Subcutaneous adipose tissue (tissue), 4 donors: ENCODE data around the gene SMARCA2. TPM values are rescaled to one million over a fixed set of nuclear protein-coding genes. Genes with fewer than 3 reads are reported as not detected.

Experiments used
- total RNA-seq, 4 donors: library from RNA; depleted of rRNA; stranded (reverse); fragments of >200 nt; gene quantifications; one replicate each; pipeline ENCODE4 v1.1.0, GENCODE V29; 2016
- TF ChIP-seq, protein P1 (sequence below): fragments of 450-650 bp; IDR thresholded peaks from one replicate; pipeline ENCODE4 v1.5.1; 2016; ENCODE audit warnings: low read depth, mild to moderate bottlenecking, control low read depth, antibody characterized with exemption, moderate library complexity

The SMARCA2 gene
- total RNA-seq, 4 donors from 2014 or later, result 116 to 186 (median 152) TPM

DNA sequence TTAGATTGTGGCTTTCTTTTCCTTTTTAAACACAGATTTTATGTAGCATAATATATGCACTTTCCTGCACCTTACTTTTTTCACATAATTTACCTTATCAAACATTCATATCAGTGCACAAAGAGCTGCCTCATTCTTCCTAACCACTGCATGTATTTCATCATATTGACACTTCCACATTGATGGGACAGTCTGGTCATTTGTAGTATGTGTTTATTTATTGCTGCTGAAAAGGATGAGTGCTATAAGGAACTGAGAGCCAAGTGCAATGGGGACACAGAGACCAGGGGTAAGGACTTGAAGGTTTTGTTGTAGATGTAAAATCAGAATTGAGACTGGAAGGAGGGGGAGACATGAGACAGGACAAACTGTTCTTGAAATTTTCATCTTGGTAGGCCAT is 193.8 kb downstream of the SMARCA2 start:
- TF ChIP-seq, protein P1, sequence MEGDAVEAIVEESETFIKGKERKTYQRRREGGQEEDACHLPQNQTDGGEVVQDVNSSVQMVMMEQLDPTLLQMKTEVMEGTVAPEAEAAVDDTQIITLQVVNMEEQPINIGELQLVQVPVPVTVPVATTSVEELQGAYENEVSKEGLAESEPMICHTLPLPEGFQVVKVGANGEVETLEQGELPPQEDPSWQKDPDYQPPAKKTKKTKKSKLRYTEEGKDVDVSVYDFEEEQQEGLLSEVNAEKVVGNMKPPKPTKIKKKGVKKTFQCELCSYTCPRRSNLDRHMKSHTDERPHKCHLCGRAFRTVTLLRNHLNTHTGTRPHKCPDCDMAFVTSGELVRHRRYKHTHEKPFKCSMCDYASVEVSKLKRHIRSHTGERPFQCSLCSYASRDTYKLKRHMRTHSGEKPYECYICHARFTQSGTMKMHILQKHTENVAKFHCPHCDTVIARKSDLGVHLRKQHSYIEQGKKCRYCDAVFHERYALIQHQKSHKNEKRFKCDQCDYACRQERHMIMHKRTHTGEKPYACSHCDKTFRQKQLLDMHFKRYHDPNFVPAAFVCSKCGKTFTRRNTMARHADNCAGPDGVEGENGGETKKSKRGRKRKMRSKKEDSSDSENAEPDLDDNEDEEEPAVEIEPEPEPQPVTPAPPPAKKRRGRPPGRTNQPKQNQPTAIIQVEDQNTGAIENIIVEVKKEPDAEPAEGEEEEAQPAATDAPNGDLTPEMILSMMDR, result no peak

DNA sequence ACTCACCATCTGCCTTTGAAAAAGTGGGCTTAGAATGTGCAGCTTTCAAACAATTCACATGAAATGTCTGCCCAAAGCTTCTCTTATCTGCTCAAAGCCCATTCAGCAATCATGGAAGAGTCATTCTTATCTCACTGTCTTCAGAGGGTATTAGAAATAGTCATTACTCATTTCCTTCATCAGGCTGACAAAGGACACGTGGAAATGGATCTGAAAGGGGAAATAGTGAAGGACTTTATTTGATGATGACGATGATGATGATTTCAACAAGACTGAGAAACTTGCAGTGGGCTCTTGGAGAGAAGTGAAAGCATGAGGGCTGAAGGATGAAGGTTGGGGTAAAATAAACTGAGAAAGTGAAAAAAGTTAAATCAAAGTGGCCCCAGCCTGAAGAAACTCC is 194.3 kb downstream of the SMARCA2 start:
- TF ChIP-seq, protein P1, result no peak

DNA sequence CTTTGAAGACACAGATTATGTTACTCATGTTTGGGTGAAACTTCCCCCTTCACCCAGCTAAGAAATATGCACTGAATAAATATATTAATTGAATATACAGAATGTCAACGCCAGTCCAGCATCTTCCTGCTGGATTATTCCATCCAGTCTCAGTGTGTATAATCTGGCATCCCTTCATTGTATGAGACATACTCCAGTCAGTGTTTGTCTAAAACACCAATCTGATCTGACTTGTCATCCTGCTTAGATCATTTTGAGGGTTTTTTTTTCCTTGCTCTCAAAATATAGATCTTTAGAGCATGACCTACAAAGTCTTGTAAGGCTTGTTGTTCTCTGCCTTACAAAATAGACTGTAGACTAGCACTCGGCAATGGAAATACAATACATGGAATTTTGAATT is 195.1 kb downstream of the SMARCA2 start:
- TF ChIP-seq, protein P1, result no peak

DNA sequence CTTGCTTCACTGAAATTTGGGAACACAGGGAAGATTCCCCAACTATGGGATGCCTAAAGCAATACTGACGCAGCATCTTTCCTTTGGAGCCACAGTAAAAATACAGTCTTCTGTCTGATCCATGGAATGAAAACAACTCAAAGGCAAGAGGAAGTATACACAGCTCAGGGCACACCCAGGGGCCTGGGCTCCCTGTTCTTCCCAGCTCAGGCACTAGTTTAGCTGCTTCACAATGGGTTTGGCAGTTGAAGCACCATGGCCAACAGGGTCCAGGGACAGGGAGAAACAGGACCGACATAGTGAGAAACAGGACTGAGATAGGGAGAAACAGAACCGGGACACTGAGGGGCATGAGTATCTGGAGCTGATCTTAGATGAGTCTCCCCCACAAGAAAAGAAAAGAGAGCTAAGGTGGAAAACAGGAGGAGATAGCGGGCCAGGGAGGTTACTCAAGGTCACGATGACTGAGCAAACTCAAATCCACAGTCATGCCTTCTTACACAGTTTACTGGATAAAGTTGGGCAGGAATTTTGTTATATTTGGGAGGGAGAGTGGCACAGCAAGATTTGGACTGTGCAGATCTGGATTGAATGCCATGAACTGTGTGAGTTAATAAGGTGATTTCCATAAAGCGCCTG is 198.8 kb downstream of the SMARCA2 start:
- TF ChIP-seq, protein P1, result no peak

DNA sequence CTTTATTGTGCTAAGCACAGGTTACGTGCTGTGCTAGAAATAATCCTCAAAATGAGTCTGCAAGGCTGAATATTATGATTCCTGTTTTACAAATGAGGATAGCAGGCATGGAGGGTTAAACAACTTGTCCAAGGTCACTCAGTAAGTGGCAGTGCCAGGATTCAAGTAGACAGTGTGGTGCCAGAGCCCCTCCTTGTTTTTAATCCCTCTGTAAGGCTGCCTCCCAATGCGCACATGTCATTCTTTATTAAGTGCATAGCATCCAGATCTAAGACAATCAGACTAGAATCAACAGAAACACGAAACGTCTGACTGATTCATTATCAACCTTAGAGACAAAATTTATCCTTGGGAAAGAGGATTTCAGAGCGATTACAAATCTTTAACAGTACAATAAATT is 199.6 kb downstream of the SMARCA2 start:
- TF ChIP-seq, protein P1, result no peak

DNA sequence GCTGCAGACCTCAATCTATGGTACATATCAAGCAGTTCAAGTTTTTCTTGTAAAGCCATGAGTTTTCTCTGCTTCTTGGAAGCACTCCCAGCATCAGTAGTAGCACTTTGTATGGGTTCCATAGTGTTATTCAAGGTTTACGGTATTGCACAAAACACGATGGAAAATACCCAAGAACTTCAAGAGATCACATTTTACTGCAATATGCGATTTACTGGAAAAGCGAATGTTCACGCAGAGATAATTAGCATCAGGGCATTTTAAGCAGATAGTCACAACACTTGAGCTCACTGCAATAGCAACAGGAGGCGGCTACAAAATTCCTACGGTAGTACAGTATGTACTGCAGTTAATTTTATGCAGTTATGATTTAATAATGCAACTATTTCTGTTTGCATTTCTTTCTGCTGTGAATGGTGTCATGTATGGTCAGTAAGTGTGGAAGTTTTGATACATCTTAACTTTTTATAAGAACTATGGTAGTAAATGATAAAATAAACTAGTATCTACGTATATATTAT is 200.8 kb downstream of the SMARCA2 start:
- TF ChIP-seq, protein P1, result no peak

DNA sequence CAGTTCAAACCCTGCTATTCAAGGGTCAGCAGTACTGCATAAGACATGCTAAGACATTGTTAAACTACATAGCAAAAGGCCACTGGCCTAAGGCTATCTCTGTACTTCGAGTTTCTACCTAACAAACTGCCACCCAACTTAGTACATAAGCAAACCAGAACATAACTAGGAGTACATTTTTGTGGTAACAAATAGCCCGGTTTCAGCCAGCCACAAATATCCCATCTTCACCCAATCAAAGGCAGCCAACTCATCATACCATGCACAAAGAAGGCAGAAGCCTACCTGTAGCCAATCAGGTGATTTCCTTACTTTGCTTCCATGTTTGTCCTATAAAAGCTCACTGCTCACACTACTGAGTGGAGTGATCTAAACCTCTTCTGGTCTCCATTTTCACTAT is 201.4 kb downstream of the SMARCA2 start:
- TF ChIP-seq, protein P1, result no peak
